WTC11 (cell line): ENCODE results near the gene GALK1. TPM values are rescaled to one million over a fixed set of nuclear protein-coding genes. Genes with fewer than 3 reads are reported as not detected.

Source experiments
- ATAC-seq: fragments of 200-7000 bp; cut with Tn5 transposase; 2 replicates; pipeline ENCODE4 v1.10.0; 2021; ENCODE audit warnings: mild to moderate bottlenecking, moderate library complexity
- CTCF ChIA-PET: fragments of 300-600 bp; sonication (Branson Sonifier 250); formaldehyde crosslinking; loops from one replicate; lab custom pipeline; 2021; ENCODE audit warnings: antibody characterized with exemption; lab: Charles Lee
- POLR2A ChIA-PET: fragments of 350-600 bp; sonication (Branson Sonifier 250); formaldehyde crosslinking; loops from one replicate; lab custom pipeline; 2021; ENCODE audit warnings: antibody characterized with exemption; lab: Charles Lee
- DNase-seq: peaks from one replicate; pipeline ENCODE4 v3.0.0; 2021; ENCODE audit warnings: low spot score
- H3K27ac Mint-ChIP-seq: 2 replicates; pipeline ENCODE4 v1.8.0; 2021; ENCODE audit warnings: mixed read lengths
- H3K27me3 Mint-ChIP-seq: 2 replicates; pipeline ENCODE4 v1.8.0; 2021; ENCODE audit warnings: low read depth, mild to moderate bottlenecking, moderate library complexity, mixed read lengths
- H3K36me3 Mint-ChIP-seq: 2 replicates; pipeline ENCODE4 v1.8.0; 2021; ENCODE audit warnings: mixed read lengths
- H3K4me1 Mint-ChIP-seq: 2 replicates; pipeline ENCODE4 v1.8.0; 2022; ENCODE audit warnings: mixed read lengths
- H3K4me3 Mint-ChIP-seq: 2 replicates; pipeline ENCODE4 v1.8.0; 2021; ENCODE audit warnings: mild to moderate bottlenecking, moderate library complexity, mixed read lengths
- H3K9me3 Mint-ChIP-seq: 2 replicates; pipeline ENCODE4 v1.8.0; 2021; ENCODE audit warnings: mixed read lengths
- ATF6 ChIP-seq: sonication (generic); formaldehyde crosslinking; IDR thresholded peaks from 2 replicates; pipeline ENCODE4 v1.8.1; 2023; ENCODE audit warnings: mild to moderate bottlenecking, missing genetic modification reagents
- CREB1 ChIP-seq: sonication (generic); formaldehyde crosslinking; IDR thresholded peaks from 2 replicates; pipeline ENCODE4 v1.8.0; 2023; ENCODE audit warnings: mild to moderate bottlenecking, missing genetic modification reagents
- CTCF ChIP-seq: fragments of 200-600 bp; IDR thresholded peaks from 2 replicates; pipeline ENCODE4 v1.8.0; 2022; ENCODE audit warnings: antibody characterized with exemption
- E2F1 ChIP-seq: sonication (generic); formaldehyde crosslinking; IDR thresholded peaks from 2 replicates; pipeline ENCODE4 v1.8.0; 2022; ENCODE audit warnings: mild to moderate bottlenecking, missing genetic modification reagents
- FOXP1 ChIP-seq: sonication (generic); formaldehyde crosslinking; IDR thresholded peaks from 2 replicates; pipeline ENCODE4 v1.8.0; 2022; ENCODE audit warnings: missing genetic modification reagents, mild to moderate bottlenecking, moderate library complexity, borderline replicate concordance
- GRHL2 ChIP-seq: fragments of 250-450 bp; sonication (Bioruptor Pico); IDR thresholded peaks from 2 replicates; pipeline ENCODE4 v1.8.0; 2022; ENCODE audit warnings: mild to moderate bottlenecking, moderate library complexity; ENCODE audit not compliant: insufficient replicate concordance, severe bottlenecking
- KAT7 ChIP-seq: sonication (generic); formaldehyde crosslinking; IDR thresholded peaks from 2 replicates; pipeline ENCODE4 v1.8.1; 2023; ENCODE audit warnings: missing genetic modification reagents, mild to moderate bottlenecking, borderline replicate concordance
- MLX ChIP-seq: sonication (generic); formaldehyde crosslinking; IDR thresholded peaks from 2 replicates; pipeline ENCODE4 v1.8.1; 2023; ENCODE audit warnings: mild to moderate bottlenecking, missing genetic modification reagents, moderate library complexity
- NFE2L1 ChIP-seq: sonication (generic); formaldehyde crosslinking; IDR thresholded peaks from 2 replicates; pipeline ENCODE4 v1.8.1; 2023; ENCODE audit warnings: missing genetic modification reagents
- NR2C2 ChIP-seq: sonication (generic); formaldehyde crosslinking; IDR thresholded peaks from 2 replicates; pipeline ENCODE4 v1.8.0; 2022; ENCODE audit warnings: mild to moderate bottlenecking, missing genetic modification reagents
- SMAD4 ChIP-seq: sonication (generic); formaldehyde crosslinking; IDR thresholded peaks from 2 replicates; pipeline ENCODE4 v1.8.0; 2022; ENCODE audit warnings: mild to moderate bottlenecking, missing genetic modification reagents
- SP1 ChIP-seq: sonication (generic); formaldehyde crosslinking; conservative IDR thresholded peaks from 2 replicates; pipeline ENCODE4 v1.8.1; 2022; ENCODE audit warnings: missing genetic modification reagents
- TEAD1 ChIP-seq: sonication (generic); formaldehyde crosslinking; IDR thresholded peaks from 2 replicates; pipeline ENCODE4 v1.8.0; 2022; ENCODE audit warnings: mild to moderate bottlenecking, missing genetic modification reagents
- TP53 ChIP-seq: sonication (generic); formaldehyde crosslinking; IDR thresholded peaks from 2 replicates; pipeline ENCODE4 v1.8.1; 2023; ENCODE audit warnings: mild to moderate bottlenecking, missing genetic modification reagents
- ZMAT4 ChIP-seq: fragments of 250-450 bp; sonication (Bioruptor Pico); IDR thresholded peaks from 2 replicates; pipeline ENCODE4 v1.9.0; 2021; ENCODE audit warnings: mild to moderate bottlenecking
- total RNA-seq: library from RNA; stranded (reverse); gene quantifications from 3 replicates; pipeline ENCODE4 v1.2.3, GENCODE V29; 2021
- TF ChIP-seq, protein P1 (sequence below): sonication (generic); formaldehyde crosslinking; IDR thresholded peaks from 2 replicates; pipeline ENCODE4 v1.8.1; 2023; ENCODE audit warnings: mild to moderate bottlenecking, missing genetic modification reagents, borderline replicate concordance
- TF ChIP-seq, protein P2 (sequence below): fragments of 250-450 bp; sonication (Bioruptor Pico); IDR thresholded peaks from 2 replicates; pipeline ENCODE4 v1.9.0; 2021; ENCODE audit warnings: mild to moderate bottlenecking, borderline replicate concordance
- TF ChIP-seq, protein P3 (sequence below): fragments of 250-450 bp; sonication (Bioruptor Pico); IDR thresholded peaks from 2 replicates; pipeline ENCODE4 v1.9.0; 2021; ENCODE audit warnings: moderate library complexity, mild to moderate bottlenecking, inconsistent platforms, borderline replicate concordance

Gene GALK1
- total RNA-seq, 1 experiment from 2014 or later, result 42.2 TPM

- TF ChIP-seq ZMAT4 (CRISPR knock-in tag) (no peak), TEAD1 (no peak), SP1 (CRISPR knock-in tag) (no peak), CTCF (no peak), SMAD4 (no peak)
- TF ChIP-seq, protein P1, sequence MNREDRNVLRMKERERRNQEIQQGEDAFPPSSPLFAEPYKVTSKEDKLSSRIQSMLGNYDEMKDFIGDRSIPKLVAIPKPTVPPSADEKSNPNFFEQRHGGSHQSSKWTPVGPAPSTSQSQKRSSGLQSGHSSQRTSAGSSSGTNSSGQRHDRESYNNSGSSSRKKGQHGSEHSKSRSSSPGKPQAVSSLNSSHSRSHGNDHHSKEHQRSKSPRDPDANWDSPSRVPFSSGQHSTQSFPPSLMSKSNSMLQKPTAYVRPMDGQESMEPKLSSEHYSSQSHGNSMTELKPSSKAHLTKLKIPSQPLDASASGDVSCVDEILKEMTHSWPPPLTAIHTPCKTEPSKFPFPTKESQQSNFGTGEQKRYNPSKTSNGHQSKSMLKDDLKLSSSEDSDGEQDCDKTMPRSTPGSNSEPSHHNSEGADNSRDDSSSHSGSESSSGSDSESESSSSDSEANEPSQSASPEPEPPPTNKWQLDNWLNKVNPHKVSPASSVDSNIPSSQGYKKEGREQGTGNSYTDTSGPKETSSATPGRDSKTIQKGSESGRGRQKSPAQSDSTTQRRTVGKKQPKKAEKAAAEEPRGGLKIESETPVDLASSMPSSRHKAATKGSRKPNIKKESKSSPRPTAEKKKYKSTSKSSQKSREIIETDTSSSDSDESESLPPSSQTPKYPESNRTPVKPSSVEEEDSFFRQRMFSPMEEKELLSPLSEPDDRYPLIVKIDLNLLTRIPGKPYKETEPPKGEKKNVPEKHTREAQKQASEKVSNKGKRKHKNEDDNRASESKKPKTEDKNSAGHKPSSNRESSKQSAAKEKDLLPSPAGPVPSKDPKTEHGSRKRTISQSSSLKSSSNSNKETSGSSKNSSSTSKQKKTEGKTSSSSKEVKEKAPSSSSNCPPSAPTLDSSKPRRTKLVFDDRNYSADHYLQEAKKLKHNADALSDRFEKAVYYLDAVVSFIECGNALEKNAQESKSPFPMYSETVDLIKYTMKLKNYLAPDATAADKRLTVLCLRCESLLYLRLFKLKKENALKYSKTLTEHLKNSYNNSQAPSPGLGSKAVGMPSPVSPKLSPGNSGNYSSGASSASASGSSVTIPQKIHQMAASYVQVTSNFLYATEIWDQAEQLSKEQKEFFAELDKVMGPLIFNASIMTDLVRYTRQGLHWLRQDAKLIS (CRISPR knock-in tag), result no peak
These were observed 35.6 kb downstream of the GALK1 start (continued) for GRCh38 chr17:75729351-75729750.

DNA sequence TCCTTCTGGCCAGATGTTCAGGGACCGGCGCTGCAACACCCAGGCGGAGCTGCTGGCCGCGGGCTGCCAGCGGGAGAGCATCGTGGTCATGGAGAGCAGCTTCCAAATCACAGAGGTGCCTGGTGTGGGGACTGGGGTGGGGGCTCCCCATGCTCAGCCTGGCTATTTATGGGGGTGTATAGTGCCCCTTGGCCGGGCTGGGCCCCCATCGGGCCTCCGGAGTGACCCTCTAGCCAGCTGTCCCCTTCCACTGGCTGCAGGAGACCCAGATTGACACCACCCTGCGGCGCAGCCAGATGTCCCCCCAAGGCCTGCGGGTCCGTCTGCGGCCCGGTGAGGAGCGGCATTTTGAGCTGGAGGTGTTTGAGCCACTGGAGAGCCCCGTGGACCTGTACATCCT is 37.6 kb downstream of the GALK1 start:
- H3K9me3 Mint-ChIP-seq, result no peaks in the 10 kb centered on the region
- H3K4me3 Mint-ChIP-seq, result no peak overlapping the region
- no peaks in the 10 kb centered on the region for H3K4me1 Mint-ChIP-seq
- CTCF ChIA-PET, result interaction anchor here (1.5 to 13.2 kb wide), 4 partner anchors 21 to 94 kb away, joined by 4 to 105 read pairs (median 18); partner anchors contain the start of gene SMIM5
- no peak for DNase-seq
- POLR2A ChIA-PET, result interaction anchor here (1.1 kb wide), 1 partner anchor 103 kb away, joined by 3 read pairs; no protein-coding TSS in a partner anchor
- no peaks in the 10 kb centered on the region for H3K27me3 Mint-ChIP-seq
- no peak for ATAC-seq
- H3K27ac Mint-ChIP-seq, result no peak overlapping the region
- no peaks in the 10 kb centered on the region for H3K36me3 Mint-ChIP-seq
- TF ChIP-seq TP53 (CRISPR knock-in tag), result no peak
- no peak for TF ChIP-seq KAT7 (CRISPR knock-in tag)
- no peak for TF ChIP-seq SP1 (CRISPR knock-in tag)
- TF ChIP-seq MLX (CRISPR knock-in tag), result no peak
- TF ChIP-seq, protein P2, sequence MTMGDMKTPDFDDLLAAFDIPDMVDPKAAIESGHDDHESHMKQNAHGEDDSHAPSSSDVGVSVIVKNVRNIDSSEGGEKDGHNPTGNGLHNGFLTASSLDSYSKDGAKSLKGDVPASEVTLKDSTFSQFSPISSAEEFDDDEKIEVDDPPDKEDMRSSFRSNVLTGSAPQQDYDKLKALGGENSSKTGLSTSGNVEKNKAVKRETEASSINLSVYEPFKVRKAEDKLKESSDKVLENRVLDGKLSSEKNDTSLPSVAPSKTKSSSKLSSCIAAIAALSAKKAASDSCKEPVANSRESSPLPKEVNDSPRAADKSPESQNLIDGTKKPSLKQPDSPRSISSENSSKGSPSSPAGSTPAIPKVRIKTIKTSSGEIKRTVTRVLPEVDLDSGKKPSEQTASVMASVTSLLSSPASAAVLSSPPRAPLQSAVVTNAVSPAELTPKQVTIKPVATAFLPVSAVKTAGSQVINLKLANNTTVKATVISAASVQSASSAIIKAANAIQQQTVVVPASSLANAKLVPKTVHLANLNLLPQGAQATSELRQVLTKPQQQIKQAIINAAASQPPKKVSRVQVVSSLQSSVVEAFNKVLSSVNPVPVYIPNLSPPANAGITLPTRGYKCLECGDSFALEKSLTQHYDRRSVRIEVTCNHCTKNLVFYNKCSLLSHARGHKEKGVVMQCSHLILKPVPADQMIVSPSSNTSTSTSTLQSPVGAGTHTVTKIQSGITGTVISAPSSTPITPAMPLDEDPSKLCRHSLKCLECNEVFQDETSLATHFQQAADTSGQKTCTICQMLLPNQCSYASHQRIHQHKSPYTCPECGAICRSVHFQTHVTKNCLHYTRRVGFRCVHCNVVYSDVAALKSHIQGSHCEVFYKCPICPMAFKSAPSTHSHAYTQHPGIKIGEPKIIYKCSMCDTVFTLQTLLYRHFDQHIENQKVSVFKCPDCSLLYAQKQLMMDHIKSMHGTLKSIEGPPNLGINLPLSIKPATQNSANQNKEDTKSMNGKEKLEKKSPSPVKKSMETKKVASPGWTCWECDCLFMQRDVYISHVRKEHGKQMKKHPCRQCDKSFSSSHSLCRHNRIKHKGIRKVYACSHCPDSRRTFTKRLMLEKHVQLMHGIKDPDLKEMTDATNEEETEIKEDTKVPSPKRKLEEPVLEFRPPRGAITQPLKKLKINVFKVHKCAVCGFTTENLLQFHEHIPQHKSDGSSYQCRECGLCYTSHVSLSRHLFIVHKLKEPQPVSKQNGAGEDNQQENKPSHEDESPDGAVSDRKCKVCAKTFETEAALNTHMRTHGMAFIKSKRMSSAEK, result no peak
- no peak for TF ChIP-seq CREB1 (CRISPR knock-in tag)
- TF ChIP-seq, protein P3, sequence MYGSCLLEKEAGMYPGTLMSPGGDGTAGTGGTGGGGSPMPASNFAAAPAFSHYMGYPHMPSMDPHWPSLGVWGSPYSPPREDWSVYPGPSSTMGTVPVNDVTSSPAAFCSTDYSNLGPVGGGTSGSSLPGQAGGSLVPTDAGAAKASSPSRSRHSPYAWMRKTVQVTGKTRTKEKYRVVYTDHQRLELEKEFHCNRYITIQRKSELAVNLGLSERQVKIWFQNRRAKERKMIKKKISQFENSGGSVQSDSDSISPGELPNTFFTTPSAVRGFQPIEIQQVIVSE (CRISPR knock-in tag), result no peak
- TF ChIP-seq GRHL2, result no peak
- TF ChIP-seq NFE2L1 (CRISPR knock-in tag), result no peak
- TF ChIP-seq FOXP1 (CRISPR knock-in tag), result no peak
- TF ChIP-seq E2F1 (CRISPR knock-in tag), result no peak
- TF ChIP-seq CTCF, result no peak
- TF ChIP-seq ATF6, result no peak
- TF ChIP-seq NR2C2 (CRISPR knock-in tag), result no peak
